PFSK-1 (cell line): ENCODE measurements around the gene GALNT5.

Experiments
- FOXP2 ChIP-seq: optimal IDR thresholded peaks from 2 replicates; pipeline ENCODE3; 2011; ENCODE audit warnings: borderline replicate concordance, control low read depth, inconsistent platforms; ENCODE audit not compliant: insufficient read depth; ENCODE audit errors: extremely low read length, extremely low read depth
- POLR2AphosphoS5 ChIP-seq: IDR thresholded peaks from 2 replicates; pipeline ENCODE4 v1.6.1; 2012; ENCODE audit warnings: low read depth, mild to moderate bottlenecking, control low read depth, low read length, moderate library complexity
- REST ChIP-seq, 2 experiments: IDR thresholded peaks; 2 replicates each; pipeline versions ENCODE4 v1.6.1 to v1.8.0; 2011 to 2012; ENCODE audit warnings: low read depth in 2 of 2, low read length in 2 of 2, control low read depth in 1 of 2, inconsistent platforms in 1 of 2, mild to moderate bottlenecking in 1 of 2, moderate library complexity in 1 of 2; ENCODE audit not compliant: insufficient read depth in 1 of 2
- SIN3A ChIP-seq: IDR thresholded peaks from 2 replicates; pipeline ENCODE4 v1.6.1; 2012; ENCODE audit warnings: mild to moderate bottlenecking, low read length, moderate library complexity, borderline replicate concordance; ENCODE audit not compliant: insufficient read depth
- TAF1 ChIP-seq: IDR thresholded peaks from 2 replicates; pipeline ENCODE4 v1.6.1; 2012; ENCODE audit warnings: low read length, control low read depth, borderline replicate concordance; ENCODE audit not compliant: insufficient read depth

Gene GALNT5

GRCh38 chr2:157301307-157301706 lies 43.8 kb downstream of the GALNT5 start:
- no peak for TF ChIP-seq FOXP2
- no peak for TF ChIP-seq TAF1
- TF ChIP-seq POLR2AphosphoS5: no peak
- TF ChIP-seq SIN3A: no peak
- TF ChIP-seq REST (IDR thresholded peaks at IDR 0.05; ENCODE audit: insufficient read depth in 1 of 2, low read depth in 2 of 2, low read length in 2 of 2): no peak

GRCh38 chr2:157302492-157303099 lies 45.1 kb downstream of the GALNT5 start:
- TF ChIP-seq FOXP2 (no peak), REST (IDR thresholded peaks at IDR 0.05; ENCODE audit: insufficient read depth in 1 of 2, low read depth in 2 of 2, low read length in 2 of 2) (no peak), SIN3A (no peak), TAF1 (no peak), POLR2AphosphoS5 (no peak)

GRCh38 chr2:157303612-157304011 lies 46.1 kb downstream of the GALNT5 start:
- TF ChIP-seq REST (IDR thresholded peaks at IDR 0.05; ENCODE audit: insufficient read depth in 1 of 2, low read depth in 2 of 2, low read length in 2 of 2) (no peak), SIN3A (no peak), POLR2AphosphoS5 (no peak), TAF1 (no peak), FOXP2 (no peak)

- TF ChIP-seq SIN3A: no peak
- TF ChIP-seq POLR2AphosphoS5: no peak
- TF ChIP-seq REST (IDR thresholded peaks at IDR 0.05; ENCODE audit: insufficient read depth in 1 of 2, low read depth in 2 of 2, low read length in 2 of 2): no peak
Observed at GRCh38 chr2:157304811-157305722, 47.6 kb downstream of the GALNT5 start.
